Mesothelial cell of epicardium (in vitro differentiated cells): ENCODE results near the gene RFPL2. TPM values are rescaled to one million over a fixed set of nuclear protein-coding genes. Genes with fewer than 3 reads are reported as not detected.

ENCODE experiments used
- DNase-seq, 2 experiments: peaks; one replicate each; pipeline ENCODE4 v3.0.0; 2021; ENCODE audit warnings: low spot score in 2 of 2; ENCODE audit not compliant: unreplicated experiment in 2 of 2
- H3K27ac Mint-ChIP-seq: 2 replicates; pipeline ENCODE4 v1.8.0; 2021; ENCODE audit warnings: mixed read lengths
- H3K27me3 Mint-ChIP-seq: 2 replicates; pipeline ENCODE4 v1.8.0; 2021; ENCODE audit warnings: low read depth, mixed read lengths
- H3K36me3 Mint-ChIP-seq: 2 replicates; pipeline ENCODE4 v1.8.0; 2021; ENCODE audit warnings: mixed read lengths
- H3K4me1 Mint-ChIP-seq: 2 replicates; pipeline ENCODE4 v1.8.0; 2021; ENCODE audit warnings: mixed read lengths
- H3K4me3 Mint-ChIP-seq: 2 replicates; pipeline ENCODE4 v1.8.0; 2021; ENCODE audit warnings: mild to moderate bottlenecking, moderate library complexity, mixed read lengths
- H3K9me3 Mint-ChIP-seq: 2 replicates; pipeline ENCODE4 v1.8.0; 2021; ENCODE audit warnings: mixed read lengths
- total RNA-seq: library from RNA; stranded (reverse); gene quantifications from 3 replicates; pipeline ENCODE4 v1.2.1, GENCODE V29; 2021
- TF ChIP-seq, protein P1 (sequence below): fragments of 200-600 bp; sonication (generic); IDR thresholded peaks from one replicate; pipeline ENCODE4 v1.5.0; 2021; ENCODE audit warnings: antibody characterized with exemption; ENCODE audit not compliant: unreplicated experiment

Gene RFPL2
- total RNA-seq, 1 donor from 2014 or later, result 0.40 TPM

DNA sequence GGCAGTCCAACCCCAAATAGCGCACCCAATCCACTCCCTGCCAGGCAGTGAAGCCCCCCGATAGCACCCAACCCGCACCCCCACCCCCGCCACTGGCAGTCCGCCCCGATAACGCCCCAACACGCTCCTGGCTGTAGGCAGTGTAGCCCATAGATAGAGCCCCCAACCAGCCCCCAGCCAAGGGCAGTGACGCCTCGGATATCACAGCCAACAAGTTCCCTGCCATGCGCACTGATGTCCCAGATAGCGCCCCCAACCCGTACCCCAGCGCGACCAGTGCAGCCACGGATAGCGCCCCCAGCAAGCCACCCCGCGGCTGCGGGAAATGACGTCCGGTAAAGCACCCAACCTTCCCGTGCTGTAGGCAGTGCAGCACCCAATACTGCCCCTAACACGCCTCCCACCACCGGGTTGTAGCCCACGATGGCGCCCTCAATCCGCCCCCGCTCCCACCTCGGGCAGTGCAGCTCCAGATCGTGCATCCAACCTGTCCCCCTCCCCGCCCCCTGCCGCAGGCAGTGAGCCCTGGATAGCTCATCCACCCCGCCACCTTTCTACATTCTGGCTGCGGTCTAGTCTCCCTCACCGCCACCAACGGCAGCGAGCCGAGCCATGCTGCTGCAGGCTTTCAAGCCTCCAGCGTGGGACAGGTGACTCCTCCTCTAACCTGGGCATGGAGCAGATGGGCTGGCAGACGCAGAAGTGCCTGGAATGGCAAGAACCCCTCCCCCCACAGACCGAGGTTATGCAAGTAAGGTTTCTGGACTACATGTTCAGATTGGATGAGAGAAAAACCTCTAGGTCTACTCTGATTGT is 625 bp downstream of the RFPL2 start:
- TF ChIP-seq, protein P1, sequence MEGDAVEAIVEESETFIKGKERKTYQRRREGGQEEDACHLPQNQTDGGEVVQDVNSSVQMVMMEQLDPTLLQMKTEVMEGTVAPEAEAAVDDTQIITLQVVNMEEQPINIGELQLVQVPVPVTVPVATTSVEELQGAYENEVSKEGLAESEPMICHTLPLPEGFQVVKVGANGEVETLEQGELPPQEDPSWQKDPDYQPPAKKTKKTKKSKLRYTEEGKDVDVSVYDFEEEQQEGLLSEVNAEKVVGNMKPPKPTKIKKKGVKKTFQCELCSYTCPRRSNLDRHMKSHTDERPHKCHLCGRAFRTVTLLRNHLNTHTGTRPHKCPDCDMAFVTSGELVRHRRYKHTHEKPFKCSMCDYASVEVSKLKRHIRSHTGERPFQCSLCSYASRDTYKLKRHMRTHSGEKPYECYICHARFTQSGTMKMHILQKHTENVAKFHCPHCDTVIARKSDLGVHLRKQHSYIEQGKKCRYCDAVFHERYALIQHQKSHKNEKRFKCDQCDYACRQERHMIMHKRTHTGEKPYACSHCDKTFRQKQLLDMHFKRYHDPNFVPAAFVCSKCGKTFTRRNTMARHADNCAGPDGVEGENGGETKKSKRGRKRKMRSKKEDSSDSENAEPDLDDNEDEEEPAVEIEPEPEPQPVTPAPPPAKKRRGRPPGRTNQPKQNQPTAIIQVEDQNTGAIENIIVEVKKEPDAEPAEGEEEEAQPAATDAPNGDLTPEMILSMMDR, result no peak
- peaks cover 16% of the 10 kb centered on the region for H3K4me1 Mint-ChIP-seq
- no peaks in the 10 kb centered on the region for H3K36me3 Mint-ChIP-seq
- no peaks in the 10 kb centered on the region for H3K9me3 Mint-ChIP-seq
- DNase-seq, result no peak
- peaks cover 74% of the 10 kb centered on the region for H3K27me3 Mint-ChIP-seq
- peak overlapping the region; percentile 13 for H3K27ac Mint-ChIP-seq
- peak overlapping the region; percentile 81 for H3K4me3 Mint-ChIP-seq

DNA sequence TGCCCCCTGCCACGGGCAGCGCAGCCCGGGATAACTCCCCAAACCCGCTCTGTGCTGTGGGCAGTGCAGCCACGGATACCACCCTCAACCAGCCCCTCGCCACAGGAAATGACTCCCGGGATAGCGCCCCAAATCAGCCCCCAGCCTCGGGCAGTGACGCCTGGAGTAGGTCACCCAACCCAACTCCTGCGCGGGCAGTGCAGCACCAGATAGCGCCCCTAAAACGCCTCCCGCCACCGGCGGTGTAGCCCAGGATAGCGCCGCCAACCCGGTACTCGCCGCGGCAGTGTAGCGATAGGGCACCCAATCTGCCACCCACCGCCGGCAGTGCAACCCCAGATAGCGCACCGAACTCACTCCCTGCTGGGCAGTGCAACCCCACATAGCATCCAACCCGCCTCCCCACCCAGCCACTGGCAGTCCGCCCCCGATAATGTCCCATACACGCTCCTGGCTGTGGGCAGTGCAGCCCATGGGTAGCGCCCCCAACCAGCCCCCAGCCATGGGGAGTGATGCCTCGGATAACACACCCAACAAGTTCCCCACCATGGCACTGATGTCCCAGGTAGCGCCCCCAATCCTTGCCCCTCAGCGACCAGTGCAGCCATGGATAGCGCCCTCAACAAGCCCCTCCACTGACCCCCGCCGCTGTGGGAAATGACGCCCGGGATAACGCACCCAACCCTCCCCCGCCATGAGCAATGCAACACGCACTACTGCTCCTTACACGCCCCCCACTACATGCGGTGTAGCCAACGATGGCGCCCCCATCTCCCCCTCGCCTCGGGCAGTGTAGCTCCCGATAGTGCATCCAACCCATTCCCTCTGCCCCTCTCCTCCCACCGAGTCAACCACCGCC is 1.5 kb downstream of the RFPL2 start:
- Mint-ChIP-seq H3K9me3 (no peaks in the 10 kb centered on the region), H3K27me3 (peaks cover 81% of the 10 kb centered on the region), H3K4me3 (peak overlapping the region; percentile 81), H3K27ac (no peak overlapping the region), H3K36me3 (no peaks in the 10 kb centered on the region), H3K4me1 (peaks cover 16% of the 10 kb centered on the region)
- no peak for DNase-seq
- TF ChIP-seq, protein P1, result no peak

DNA sequence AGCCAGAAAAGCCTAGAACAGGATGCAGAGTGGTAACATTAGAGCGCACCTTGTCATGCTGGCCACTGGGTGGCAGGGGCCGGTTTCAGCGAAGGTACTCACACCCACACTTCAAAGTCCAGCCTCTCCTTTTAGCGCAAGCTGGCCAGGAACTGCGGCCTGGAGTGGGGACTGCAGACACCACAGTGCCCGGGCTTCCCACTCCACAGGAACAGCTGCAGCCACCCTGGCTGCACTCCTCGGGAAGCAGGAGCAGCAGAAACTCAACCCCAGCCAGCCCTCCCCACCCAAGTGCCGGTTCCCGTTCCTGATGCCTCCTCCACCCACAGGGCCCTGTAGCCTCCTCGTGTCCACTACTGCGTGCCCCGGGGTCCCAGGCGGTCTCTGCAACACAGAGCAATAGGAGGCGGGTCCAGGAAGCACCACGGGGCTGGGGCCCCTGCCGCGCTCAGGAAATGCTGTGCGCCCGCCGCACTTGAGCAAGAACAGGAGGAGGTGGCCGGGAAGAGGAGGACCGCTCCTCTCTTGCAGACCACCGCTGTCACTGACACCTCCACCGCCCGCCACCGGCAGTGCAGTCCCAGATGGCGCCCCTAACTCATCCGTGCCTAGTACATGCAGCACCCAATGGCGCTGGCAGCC is 2.2 kb downstream of the RFPL2 start:
- peaks cover 84% of the 10 kb centered on the region for H3K27me3 Mint-ChIP-seq
- no peaks in the 10 kb centered on the region for H3K9me3 Mint-ChIP-seq
- H3K4me3 Mint-ChIP-seq, result peak overlapping the region; percentile 8
- TF ChIP-seq, protein P1, result peak; percentile 61
- no peaks in the 10 kb centered on the region for H3K36me3 Mint-ChIP-seq
- no peak for DNase-seq
- H3K27ac Mint-ChIP-seq, result no peak overlapping the region
- peaks cover 16% of the 10 kb centered on the region for H3K4me1 Mint-ChIP-seq

DNA sequence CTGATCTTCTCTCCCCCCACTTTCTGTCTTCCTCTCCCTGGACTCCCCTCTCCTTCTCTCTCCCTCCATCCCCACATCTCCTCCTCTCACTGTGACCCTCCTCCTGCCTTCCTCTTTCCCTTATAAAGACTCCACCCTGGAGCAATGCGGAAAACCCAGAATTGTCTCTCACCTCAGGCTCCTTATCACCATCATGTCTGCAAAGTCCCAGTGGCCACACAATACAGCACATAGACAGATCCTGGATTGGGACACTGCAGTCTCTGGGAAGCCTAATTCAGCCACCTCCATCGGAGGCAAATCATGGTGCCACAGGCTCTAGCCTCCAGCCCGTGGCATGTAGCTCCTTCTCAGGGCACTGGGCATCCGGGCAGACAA is 2.7 kb downstream of the RFPL2 start:
- Mint-ChIP-seq H3K4me3 (no peak overlapping the region), H3K4me1 (peaks cover 16% of the 10 kb centered on the region), H3K36me3 (no peaks in the 10 kb centered on the region), H3K9me3 (no peaks in the 10 kb centered on the region), H3K27ac (no peak overlapping the region), H3K27me3 (peaks cover 86% of the 10 kb centered on the region)
- TF ChIP-seq, protein P1, result no peak
- DNase-seq, result no peak

DNA sequence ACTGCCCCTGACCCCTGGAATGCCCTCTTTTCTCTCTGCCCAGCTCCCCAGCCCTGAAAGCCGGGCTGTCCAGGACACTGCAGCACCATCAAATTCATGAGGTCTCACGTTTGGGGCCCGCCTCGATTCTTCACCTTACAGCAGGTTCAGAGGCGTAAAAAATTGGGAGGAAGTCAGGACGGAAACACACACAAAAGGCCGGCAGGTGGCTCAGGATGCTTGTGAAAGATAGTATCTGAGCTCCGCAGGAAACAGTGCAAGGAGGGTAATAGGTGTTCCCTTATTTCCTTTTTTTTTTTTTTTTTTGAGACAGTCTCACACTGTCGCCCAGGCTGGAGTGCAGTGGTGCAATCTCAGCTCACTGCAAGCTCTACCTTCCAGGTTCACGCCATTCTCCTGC is 4.1 kb downstream of the RFPL2 start:
- H3K36me3 Mint-ChIP-seq, result no peaks in the 10 kb centered on the region
- no peak for DNase-seq
- H3K27ac Mint-ChIP-seq, result no peak overlapping the region
- H3K9me3 Mint-ChIP-seq, result no peaks in the 10 kb centered on the region
- peaks cover 88% of the 10 kb centered on the region for H3K27me3 Mint-ChIP-seq
- peaks cover 14% of the 10 kb centered on the region for H3K4me1 Mint-ChIP-seq
- no peak overlapping the region for H3K4me3 Mint-ChIP-seq
- TF ChIP-seq, protein P1, result no peak
